DND-41 (cell line): ENCODE measurements around the gene JARID2.

Experiments
- EZH2 ChIP-seq: IDR thresholded peaks from 3 replicates; pipeline ENCODE4 v1.6.1; 2012; ENCODE audit warnings: borderline replicate concordance, low read depth, mild to moderate bottlenecking, moderate library complexity, low read length, inconsistent platforms; ENCODE audit not compliant: severe bottlenecking
- TF ChIP-seq, protein P1 (sequence below): IDR thresholded peaks from 2 replicates; pipeline ENCODE4 v1.5.1; 2012; ENCODE audit warnings: borderline replicate concordance, low read length, moderate library complexity, mild to moderate bottlenecking; ENCODE audit not compliant: poor library complexity, severe bottlenecking; ENCODE audit errors: extremely low read depth

- TF ChIP-seq, protein P1, sequence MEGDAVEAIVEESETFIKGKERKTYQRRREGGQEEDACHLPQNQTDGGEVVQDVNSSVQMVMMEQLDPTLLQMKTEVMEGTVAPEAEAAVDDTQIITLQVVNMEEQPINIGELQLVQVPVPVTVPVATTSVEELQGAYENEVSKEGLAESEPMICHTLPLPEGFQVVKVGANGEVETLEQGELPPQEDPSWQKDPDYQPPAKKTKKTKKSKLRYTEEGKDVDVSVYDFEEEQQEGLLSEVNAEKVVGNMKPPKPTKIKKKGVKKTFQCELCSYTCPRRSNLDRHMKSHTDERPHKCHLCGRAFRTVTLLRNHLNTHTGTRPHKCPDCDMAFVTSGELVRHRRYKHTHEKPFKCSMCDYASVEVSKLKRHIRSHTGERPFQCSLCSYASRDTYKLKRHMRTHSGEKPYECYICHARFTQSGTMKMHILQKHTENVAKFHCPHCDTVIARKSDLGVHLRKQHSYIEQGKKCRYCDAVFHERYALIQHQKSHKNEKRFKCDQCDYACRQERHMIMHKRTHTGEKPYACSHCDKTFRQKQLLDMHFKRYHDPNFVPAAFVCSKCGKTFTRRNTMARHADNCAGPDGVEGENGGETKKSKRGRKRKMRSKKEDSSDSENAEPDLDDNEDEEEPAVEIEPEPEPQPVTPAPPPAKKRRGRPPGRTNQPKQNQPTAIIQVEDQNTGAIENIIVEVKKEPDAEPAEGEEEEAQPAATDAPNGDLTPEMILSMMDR = no peak
- no peak for TF ChIP-seq EZH2
These were observed 238.3 kb downstream of the JARID2 start for GRCh38 chr6:15484140-15484539.
